VCaP (cell line): Measurements from ENCODE around the gene RPS6KA2.

Experiments
- H3K27ac ChIP-seq: fragments of 450-650 bp; 2 replicates; pipeline ENCODE4 v1.5.1; 2017
- TF ChIP-seq, protein P1 (sequence below): fragments of 450-650 bp; conservative IDR thresholded peaks from 2 replicates; pipeline ENCODE4 v1.5.1; 2017; ENCODE audit warnings: mild to moderate bottlenecking, moderate library complexity

The RPS6KA2 gene

DNA sequence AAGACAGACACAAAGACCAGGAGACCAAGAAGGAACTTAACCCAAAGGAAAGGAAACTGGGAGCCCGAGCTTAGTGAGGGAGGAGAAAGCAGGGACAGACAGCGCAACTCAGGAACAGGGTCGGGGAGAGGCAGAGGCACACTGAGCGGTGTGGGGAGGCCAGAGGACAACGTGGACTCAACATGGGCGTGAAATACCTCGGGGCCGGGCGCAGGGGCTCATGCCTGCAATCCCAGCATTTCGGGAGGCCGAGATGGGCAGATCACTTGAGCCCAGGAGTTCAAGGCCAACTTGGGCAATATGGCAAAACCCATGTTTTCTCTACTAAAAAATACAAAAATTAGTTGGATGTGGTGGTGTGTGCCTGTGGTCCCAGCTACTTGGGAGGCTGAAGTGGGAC, 5.7 kb upstream of the RPS6KA2 start:
- TF ChIP-seq, protein P1, sequence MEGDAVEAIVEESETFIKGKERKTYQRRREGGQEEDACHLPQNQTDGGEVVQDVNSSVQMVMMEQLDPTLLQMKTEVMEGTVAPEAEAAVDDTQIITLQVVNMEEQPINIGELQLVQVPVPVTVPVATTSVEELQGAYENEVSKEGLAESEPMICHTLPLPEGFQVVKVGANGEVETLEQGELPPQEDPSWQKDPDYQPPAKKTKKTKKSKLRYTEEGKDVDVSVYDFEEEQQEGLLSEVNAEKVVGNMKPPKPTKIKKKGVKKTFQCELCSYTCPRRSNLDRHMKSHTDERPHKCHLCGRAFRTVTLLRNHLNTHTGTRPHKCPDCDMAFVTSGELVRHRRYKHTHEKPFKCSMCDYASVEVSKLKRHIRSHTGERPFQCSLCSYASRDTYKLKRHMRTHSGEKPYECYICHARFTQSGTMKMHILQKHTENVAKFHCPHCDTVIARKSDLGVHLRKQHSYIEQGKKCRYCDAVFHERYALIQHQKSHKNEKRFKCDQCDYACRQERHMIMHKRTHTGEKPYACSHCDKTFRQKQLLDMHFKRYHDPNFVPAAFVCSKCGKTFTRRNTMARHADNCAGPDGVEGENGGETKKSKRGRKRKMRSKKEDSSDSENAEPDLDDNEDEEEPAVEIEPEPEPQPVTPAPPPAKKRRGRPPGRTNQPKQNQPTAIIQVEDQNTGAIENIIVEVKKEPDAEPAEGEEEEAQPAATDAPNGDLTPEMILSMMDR, result no peak
- no peak overlapping the region for H3K27ac ChIP-seq

- TF ChIP-seq, protein P1, result no peak
- no peak overlapping the region for H3K27ac ChIP-seq
Observed at GRCh38 chr6:166630462-166630861, 3.4 kb upstream of the RPS6KA2 start.

DNA sequence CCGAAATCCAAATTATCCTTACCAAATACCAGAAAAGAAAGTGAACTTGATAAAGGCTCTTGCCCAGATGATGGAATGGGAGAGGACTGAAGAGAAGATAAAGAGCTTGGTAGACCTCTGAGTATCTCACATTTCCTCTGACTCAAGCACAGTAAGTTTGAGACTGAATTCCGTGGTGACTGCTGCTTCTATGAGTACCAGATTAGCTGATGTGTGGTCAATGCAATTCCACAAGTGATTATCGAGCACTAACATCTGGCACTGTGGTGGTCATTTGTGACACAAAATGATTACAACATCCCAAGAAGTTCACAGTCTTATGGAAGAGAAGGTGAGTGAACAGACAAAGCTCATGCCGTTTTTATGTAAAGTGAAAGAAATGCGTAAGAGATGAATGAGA, 2.6 kb upstream of the RPS6KA2 start:
- TF ChIP-seq, protein P1, result no peak
- no peak overlapping the region for H3K27ac ChIP-seq

GRCh38 chr6:166627875-166628801, 1.1 kb upstream of the RPS6KA2 start:
- H3K27ac ChIP-seq, result peak overlapping the region; percentile 84
- TF ChIP-seq, protein P1, result no peak

- H3K27ac ChIP-seq, result peak overlapping the region; percentile 77
- TF ChIP-seq, protein P1, result no peak
Observed at GRCh38 chr6:166626177-166627032, 646 bp downstream of the RPS6KA2 start.

GRCh38 chr6:166625356-166625755, 1.7 kb downstream of the RPS6KA2 start:
- peak overlapping the region; percentile 77; the same call in 1 of the 2 replicates for H3K27ac ChIP-seq
- TF ChIP-seq, protein P1, result no peak

DNA sequence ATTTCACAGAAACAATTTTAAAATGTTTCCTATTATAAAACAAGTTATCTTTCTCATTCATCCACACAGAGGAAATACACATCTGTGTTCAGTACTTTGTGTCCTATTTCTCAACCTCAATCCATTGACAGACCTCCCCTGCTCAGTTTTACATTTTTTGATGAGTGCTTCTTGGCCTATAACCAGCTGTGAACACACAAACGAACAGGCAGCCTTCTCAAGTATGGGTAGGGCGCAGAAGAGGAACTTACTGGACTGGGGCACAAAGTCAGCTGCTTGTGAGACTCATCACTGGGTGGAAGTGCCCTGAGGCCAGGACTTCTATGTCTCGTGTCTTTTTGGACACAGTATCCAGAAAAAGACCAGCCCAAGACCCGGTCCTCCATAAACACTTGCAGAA, 2.8 kb downstream of the RPS6KA2 start:
- H3K27ac ChIP-seq, result no peak overlapping the region
- TF ChIP-seq, protein P1, result no peak
